Measurements from ENCODE around the gene TENM3. TPM values are rescaled to one million over a fixed set of nuclear protein-coding genes. Genes with fewer than 3 reads are reported as not detected.

The TENM3 gene
- total and polyA plus RNA-seq, 2 of the 8 experiments (the other 6 are each of a cell fraction or from before 2014, with no cell fraction given): 36.9 to 69.3 TPM

- no peak for TF ChIP-seq POU5F1 (IDR thresholded peaks at IDR 0.05; ENCODE audit: low read depth, low read length)
- no peak for TF ChIP-seq MAX (IDR thresholded peaks at IDR 0.05)
- no peak for TF ChIP-seq EP300 (IDR thresholded peaks at IDR 0.05; ENCODE audit: borderline replicate concordance in 1 of 2, low read depth in 2 of 2, low read length in 2 of 2)
- no peak for TF ChIP-seq SRF (IDR thresholded peaks at IDR 0.05; ENCODE audit: low read depth, low read length)
Measured at GRCh38 chr4:182267048-182267447, 23.8 kb downstream of the TENM3 start (continued).
